GM18868 (cell line): ENCODE measurements around the gene NR4A1.

Experiments used
- ATAC-seq: cut with Tn5 transposase; IDR thresholded peaks from one replicate; pipeline ENCODE4 v1.9.1; 2021; ENCODE audit warnings: mild to moderate bottlenecking, moderate library complexity; ENCODE audit not compliant: unreplicated experiment

The NR4A1 gene

DNA sequence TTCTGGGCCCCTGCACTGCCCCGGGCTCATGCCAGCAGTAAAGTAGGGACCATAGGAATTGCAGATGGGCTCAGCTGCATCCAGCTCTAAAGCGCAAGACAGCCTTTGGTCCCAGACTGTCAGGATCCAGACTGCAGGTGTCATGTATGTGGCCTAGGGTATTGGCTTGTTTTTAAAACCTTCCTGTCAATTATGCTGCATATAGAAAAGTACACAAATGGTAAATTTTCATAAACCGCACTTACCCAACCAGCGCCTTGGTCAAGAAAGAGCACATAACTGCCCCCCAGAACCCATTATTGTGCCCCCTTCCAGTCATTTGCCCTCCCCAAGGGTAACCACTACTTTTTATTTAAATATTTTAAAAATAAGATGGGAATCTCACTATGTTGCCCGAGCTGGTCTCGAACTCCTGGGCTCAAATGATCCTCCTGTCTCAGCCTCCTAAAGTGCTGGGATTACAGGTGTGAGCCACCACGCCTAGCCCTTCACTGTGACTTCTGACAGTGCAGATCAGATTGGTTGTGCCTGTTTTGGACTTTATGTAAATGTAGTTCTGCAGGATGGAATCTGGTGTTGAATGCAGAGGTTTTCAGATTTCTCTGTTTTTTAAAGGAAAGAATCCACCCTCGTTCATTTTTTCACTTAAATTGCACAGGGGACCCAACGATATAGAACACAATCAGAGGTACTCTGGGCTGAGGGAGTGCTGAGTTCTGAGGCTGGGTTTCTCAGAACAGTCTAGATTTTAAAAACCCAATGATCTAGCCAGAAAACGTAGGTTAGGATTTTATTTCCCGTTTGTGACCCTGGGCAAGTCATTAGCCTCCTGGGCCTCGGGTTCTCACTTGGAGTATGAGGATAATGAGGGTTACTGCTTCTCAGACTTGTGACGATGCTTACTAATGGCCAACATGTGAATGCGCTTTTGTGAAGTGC lies 6.7 kb downstream of the NR4A1 start:
- no peak for ATAC-seq

DNA sequence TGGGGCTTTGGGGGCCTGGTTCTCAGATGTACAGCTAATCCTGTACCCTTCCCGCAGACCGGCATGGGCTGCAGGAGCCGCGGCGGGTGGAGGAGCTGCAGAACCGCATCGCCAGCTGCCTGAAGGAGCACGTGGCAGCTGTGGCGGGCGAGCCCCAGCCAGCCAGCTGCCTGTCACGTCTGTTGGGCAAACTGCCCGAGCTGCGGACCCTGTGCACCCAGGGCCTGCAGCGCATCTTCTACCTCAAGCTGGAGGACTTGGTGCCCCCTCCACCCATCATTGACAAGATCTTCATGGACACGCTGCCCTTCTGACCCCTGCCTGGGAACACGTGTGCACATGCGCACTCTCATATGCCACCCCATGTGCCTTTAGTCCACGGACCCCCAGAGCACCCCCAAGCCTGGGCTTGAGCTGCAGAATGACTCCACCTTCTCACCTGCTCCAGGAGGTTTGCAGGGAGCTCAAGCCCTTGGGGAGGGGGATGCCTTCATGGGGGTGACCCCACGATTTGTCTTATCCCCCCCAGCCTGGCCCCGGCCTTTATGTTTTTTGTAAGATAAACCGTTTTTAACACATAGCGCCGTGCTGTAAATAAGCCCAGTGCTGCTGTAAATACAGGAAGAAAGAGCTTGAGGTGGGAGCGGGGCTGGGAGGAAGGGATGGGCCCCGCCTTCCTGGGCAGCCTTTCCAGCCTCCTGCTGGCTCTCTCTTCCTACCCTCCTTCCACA lies 7.6 kb downstream of the NR4A1 start:
- no peak for ATAC-seq

DNA sequence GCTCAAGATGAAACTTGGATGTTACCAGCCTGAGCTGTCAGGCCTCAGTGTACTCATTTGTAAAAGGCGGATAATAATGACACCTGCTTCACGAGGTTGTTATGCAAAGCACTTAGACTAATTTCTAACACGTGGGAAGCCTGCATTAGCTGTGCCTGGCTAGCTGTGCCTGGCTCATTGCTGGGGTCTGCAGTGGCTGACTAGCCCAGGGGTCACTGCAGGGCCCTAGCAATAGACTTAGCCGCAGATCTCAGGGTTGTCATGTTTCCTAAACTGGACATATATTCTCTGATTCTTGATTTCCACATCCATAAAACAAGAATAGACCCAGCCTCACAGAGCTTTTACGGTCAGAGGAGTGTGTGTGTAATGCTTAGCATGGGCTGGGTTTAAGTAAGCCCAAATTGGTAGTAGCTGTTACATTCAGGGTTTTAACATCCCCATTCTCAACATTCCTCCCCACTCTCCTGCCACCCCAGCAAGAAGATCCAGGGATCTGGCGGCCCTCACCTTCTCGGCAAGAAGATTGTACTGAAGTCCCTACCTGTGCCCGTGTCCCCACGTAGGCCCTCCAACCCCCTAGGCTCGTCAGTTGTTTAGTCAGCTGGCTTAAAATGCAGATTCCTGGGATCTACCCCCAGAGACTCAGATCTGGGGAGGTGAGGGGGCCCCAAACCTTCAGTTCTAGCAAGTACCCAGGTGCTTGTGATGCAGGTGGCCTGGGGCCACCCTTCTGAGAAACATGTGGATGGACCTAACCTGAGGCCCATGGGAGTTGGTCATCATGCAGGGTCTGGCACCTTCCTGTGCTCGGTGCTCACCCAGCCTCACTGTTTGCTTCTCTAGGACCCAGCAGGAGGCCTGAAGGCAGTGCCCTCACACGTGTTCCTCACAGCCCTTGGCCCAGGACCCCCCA lies 8.6 kb downstream of the NR4A1 start:
- ATAC-seq, result no peak

DNA sequence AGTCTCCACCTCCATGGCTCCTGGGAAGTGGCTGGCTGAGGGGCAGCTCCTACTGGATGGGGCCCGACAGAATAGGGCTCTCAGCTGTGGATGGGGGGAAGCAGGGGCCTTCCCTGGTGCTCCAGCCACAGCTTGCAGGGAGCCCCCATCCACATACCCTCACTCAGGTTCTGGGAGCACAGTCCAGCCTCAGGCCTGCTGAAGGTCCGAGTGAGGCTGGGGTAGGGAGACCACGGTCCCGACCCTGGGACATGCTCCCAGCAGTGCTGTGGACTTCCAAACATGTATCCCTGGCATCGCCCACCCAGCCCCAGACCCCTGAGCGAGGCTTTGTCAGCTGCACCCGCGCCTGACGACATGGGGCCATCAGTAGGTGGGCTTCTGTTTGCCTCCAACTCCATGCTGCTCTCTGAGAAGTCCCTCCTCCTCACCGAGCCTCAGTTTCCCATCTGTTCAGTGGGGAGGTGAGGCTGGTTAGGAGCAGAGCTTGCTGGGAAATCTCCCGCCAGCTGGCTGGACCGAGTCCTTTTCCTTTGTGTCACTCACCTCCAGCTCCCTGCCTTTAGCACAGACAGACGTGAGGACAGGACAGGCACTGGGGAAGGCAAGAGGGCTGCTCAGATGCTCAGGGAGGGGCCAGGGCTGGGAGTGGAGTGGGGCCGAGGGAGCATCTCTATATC lies 9.4 kb downstream of the NR4A1 start:
- ATAC-seq, result no peak

DNA sequence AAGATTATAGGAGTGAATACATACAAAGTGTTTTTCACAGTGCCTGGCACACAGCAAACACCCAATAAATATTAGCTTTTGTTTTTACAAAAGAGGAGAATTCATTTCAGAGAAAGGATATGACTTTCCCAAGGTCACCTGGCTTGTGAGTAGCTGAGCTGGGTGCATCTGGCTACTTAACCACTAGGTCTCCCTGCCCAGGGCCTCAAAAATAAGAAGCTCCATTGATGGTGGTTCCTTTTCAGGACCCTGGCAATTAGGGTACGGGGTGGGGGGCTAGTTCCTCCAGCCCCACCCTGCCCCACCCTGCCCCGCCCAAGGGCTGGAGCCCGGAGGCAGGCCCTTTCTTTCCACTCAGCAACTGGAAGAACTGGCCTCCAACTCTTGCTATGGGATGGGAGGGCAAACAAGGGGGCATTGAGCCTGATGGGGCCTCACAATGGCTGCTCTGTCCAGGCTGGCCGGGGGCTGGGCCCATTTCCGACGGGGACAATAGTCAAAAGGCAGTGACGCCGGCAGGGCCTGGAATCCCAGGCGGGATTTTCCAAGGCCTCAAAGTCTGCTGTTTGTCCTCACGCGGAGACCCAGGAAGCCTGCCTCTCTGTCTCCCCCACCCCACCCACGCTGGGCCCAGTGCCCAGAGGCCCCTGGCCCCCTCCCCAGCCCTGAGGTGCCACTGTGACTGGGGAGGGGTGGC lies 10.4 kb downstream of the NR4A1 start:
- no peak for ATAC-seq

DNA sequence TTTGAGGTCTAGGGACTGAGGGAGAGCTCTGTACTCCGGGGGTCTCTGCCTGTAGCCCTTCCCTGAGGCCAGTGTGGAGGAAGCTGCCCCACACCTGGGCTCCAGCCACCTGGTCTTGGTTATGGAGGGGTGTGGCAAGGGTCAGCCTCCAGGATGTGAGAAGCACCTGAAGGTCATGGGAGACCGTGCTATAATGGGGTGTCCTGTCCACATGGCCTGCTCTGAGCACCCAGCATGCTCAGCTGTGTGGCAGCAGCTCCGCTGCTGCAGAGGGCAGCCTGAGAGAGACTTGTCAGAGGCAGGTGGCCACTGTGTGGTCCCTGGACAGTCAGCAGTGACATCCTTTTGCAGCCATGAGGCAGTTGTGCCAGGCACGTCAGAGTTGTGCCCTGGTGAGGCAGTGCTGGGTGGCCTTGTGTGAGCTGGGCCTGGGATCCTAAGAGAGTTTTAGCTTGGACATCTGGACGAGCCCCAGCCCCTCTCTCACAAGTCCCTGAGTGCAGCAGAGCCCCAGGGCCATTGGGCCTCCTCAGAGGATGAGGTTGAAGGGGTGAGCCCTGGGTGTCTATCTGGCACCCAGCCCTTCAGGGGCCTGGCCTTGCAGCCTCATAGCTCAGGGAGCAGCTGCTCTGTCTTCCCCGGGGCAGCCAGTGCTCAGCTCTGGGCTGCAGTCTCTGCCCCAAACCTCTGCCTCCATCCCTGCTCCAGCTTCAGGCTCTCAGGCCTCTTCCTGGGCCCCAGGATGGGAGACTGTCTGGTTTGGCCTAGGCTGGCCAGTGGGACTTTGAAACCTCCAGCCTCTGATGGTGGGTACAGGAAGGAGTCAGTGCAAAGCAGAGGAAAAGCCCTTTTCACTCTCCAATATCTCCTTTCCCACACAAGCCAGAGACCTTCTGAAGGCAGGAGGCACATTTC lies 11.2 kb downstream of the NR4A1 start:
- ATAC-seq, result no peak

DNA sequence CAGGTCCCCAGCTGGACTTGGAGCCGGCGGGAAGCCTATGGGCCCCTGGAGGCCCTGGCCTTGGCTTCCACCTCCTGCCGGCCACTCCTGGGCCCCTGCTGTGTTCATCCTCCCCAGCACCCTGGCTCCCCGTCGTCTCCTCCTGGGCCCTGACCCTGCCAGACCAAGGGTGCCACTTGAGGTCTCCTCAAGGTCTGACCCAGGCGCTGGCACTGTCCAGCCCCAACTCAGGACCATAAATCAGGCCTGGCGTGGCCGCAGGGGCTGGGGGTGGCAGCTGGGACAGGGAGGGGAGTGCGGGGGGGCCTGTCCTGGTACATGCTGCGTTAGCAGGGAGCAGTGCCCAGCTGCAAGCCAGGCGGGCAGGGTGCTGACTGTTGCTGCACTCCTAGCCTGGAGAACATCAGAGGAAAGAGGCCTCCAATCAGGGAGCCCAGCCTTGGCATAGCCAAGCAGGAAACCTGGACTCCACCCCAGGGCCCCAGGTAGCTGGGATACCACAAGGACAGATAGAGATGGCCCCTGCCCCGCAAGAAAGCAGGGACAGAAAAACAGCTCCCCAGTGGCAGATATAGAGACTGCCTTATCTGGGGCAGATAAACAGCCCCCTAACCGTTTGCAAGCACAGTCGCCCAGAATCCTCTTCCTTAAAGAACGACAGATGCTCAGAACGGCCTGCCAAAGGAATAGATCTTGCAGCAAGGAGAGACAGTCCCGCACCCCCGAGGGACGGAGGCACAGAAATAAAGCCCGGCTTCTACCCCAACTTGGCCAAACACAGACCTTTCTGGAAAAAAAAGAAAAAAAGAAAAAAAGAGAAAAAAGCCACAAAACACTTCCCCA lies 12.1 kb downstream of the NR4A1 start:
- no peak for ATAC-seq

DNA sequence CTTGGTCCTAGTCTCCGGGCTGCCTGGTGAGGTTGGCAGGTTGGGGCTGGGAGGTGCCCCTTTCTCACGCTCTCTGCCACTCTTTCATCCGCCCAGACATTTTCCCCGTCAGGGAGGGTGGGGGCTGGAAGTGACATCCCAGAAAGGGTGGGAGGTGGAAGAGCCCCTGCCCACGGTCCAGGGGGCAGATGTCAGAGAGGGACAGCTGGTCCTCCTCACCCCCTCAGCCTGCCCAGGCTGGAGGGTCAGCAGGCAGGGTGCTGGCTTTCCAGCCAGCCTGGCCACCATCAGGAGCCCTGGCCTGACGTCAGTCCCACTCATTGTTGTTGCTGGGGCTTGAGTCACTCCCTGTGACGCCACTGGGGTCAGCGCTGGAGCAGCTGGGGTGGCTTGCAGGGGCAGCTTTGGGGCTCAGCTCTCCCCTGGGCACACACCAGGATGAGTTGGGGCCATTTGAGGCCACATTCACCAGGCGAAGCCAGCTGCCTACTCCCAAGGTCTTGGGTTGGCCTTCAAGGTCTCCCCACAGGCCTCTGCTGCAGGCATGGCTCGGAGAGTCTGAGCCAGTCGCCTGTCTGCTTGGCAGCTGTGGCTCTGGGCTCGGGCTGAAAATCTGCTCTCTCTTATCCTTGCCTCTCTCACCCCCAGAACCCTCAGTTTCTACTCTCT lies 12.9 kb downstream of the NR4A1 start:
- no peak for ATAC-seq

DNA sequence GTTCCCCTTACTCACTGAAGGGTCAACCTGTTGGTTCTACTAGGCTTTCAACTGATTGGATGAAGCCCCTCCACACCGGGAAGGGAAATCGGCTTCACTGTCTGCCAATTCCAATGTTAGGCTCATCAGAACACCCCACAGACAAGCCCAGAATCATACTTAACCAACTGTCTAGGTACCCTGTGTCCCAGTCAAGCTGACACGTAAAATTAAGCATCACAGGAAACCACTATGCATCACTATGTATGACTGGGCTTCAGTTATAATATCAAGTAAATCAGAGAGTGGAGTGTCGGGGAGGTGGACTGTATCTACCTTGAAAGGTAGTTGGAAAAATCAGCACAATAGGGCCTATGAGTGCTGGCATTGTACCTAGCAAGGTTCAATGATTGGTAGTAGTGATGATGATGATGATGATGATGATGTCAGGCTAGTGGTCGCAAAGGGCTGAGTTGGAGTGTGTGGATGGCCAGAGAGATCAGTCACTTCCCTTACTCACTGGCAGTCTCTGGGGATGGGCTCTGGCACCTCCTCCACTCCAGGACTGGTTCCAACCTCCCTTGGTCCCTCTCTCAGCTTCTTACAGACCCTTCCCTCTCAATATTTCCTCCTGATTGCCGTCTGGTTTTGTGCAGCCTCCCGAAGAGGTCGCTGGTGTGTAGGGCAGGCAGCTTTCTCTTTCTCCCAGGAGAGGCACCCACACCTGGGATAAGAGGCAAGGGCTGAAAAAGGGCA lies 15.3 kb downstream of the NR4A1 start:
- ATAC-seq, result no peak

DNA sequence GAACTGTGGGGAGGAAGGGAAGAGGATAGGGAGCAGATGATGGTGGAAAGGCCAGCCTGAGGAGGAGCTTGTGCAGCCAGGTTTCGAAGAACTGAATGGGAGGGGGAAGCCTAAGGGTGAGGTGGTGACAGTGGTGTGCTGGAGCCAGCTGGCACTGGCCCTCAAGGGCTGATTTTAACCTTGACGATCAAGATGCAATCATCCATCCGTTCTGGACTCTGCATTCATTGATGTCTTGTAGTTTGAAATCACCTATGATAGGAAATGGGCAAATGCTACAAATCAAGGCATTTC lies 15.8 kb downstream of the NR4A1 start:
- no peak for ATAC-seq

DNA sequence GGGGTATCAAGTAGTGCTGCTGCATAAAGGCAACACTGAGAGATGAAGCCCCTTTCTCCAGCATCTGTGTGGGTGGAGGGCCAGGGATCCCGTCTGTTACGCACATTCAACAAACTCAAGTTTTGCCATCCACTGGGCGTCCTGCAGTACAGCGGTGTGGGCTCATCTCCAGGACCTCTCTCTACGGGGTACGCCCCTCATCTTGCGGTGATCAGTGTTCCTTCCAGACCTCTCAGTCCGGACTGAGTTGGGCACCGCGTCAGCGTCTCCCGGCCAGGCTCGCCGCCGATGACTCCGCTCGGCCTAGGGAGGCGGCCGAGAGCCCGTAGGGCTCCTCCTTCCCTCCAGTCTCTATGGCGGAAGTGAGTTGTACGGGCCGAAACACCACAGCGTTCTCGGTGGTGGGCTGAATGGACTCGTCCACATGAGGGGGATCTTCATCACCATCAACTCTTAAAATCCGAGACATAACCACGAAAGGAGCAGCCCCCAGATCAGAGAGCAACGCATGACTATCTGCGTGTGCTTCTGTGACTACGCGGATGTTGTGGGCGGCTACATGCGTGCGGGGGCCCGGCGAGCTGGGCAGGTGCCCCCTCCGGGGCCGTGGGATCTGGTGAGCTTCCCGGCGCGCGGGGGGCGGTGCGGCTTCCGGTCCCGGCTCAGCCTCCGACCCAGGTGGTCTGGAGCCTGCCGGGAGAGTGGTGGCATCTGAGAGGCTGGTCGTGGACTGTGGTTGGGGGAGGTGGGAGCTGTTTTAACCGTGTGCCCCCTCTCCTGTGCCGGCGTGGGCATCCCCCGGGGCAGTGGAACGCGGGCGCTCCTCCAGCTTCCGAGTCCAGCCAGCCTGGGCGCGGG lies 18.3 kb downstream of the NR4A1 start, which contains the start of gene ATG101:
ATG101 (plus strand) TSS at position 652 of the 858 bp plus-strand sequence. CDS start 3,673 bp downstream, outside the sequence.
- ATAC-seq, result peak; percentile 97

DNA sequence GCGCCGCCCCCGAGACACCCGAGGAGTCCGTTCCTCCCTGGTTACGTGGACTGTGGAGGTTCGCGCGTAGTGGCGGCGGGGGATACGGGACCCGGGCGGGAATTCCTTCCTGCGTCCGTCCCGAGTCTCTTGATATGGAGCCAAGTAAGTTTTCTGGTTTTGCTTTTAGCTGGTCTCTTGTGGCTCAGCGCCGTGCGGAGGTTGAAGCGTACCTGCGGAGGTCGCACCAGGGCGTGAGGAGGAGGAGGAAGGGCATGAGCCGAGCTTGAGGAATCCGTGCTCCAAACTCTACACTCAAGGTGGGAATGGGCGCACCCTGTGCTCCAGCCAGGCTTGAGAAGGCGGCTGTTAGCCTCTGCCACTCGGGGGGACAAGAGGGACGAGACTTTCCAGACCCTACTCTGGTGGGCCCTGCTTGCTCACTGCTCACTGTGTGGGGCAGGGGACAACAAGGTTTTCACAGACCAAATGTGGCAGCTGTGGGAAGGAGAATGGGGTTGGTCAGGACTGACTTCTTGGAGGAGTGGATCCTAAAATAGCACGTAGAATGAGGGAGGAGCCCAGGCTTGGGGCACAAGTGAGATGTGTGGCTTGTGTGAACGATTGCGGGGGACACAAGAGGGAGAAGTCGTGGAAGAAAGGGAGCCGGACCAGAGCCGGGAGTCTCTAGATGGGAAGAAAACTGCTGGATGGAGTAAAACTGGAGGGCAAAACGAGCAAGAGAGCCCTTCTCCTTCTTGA lies 19.1 kb downstream of the NR4A1 start:
- peak; percentile 4 for ATAC-seq

DNA sequence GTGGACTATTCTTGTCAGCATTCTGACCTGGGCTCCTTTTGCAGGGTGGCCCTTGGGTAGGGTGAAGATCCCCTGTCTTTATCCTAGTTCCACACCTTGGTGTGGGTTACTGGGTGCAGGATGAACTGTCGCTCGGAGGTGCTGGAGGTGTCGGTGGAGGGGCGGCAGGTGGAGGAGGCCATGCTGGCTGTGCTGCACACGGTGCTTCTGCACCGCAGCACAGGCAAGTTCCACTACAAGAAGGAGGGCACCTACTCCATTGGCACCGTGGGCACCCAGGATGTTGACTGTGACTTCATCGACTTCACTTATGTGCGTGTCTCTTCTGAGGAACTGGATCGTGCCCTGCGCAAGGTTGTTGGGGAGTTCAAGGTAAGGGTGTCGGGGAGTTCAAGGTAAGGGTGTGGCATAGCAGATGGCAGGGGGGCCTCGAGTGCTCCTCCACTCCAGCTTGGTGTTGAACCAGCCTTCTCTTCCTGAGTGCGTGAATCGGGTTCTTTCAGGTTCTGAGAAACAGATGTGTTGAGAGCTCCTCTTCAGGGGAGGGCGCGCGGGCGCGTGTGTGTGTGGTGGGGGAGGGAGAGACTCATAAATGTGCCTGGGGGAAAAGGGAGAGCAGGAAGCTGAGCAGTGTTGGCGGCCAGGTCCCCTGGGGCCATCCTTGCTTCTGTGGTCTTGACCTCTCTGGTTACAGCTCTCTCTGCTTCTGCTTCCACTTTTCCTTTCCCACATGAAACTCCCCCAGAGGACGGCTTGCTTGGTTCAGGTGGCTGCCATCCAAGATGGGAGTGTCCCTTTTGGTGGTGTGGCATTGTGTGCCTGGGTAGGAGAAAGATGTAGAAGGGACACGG lies 22.5 kb downstream of the NR4A1 start:
- ATAC-seq, result no peak
